ENCODE results near the gene EPHA8.

GRCh38 chr1:22650089-22650693 is 86.9 kb downstream of the EPHA8 start:
- no peak for TF ChIP-seq ZNF239 (tag by site-specific recombination; IDR thresholded peaks at IDR 0.05)
- no peak for TF ChIP-seq CTCF (tag by site-specific recombination; IDR thresholded peaks at IDR 0.05)
- no peak for TF ChIP-seq BCL11A (tag by site-specific recombination; IDR thresholded peaks at IDR 0.05; ENCODE audit: low read depth)
- no peak for TF ChIP-seq ZNF214 (tag by site-specific recombination; IDR thresholded peaks at IDR 0.05; ENCODE audit: borderline replicate concordance)
- TF ChIP-seq KLF17 (tag by site-specific recombination; IDR thresholded peaks at IDR 0.05), result no peak
- no peak for TF ChIP-seq AEBP2 (tag by site-specific recombination; IDR thresholded peaks at IDR 0.05; ENCODE audit: borderline replicate concordance)
- TF ChIP-seq ZNF768 (tag by site-specific recombination; IDR thresholded peaks at IDR 0.05), result no peak
- TF ChIP-seq HOXA7 (CRISPR knock-in tag; IDR thresholded peaks at IDR 0.05; ENCODE audit: borderline replicate concordance), result no peak
